H9 (cell line): ENCODE measurements around the gene ZNF664. TPM values are rescaled to one million over a fixed set of nuclear protein-coding genes. Genes with fewer than 3 reads are reported as not detected.

Experiments used
- DNase-seq: peaks from one replicate; pipeline ENCODE4 v3.0.0-alpha.2; 2017
- H2AFZ ChIP-seq: one replicate; pipeline ENCODE4 v1.6.1; 2013; ENCODE audit warnings: mild to moderate bottlenecking, low read length, control low read depth, moderate library complexity
- H2AK5ac ChIP-seq: 2 replicates; pipeline ENCODE4 v1.6.1; 2013; ENCODE audit warnings: low read length, control low read depth, mixed read lengths; ENCODE audit not compliant: insufficient read length
- H2BK120ac ChIP-seq: one replicate; pipeline ENCODE4 v1.6.1; 2013; ENCODE audit warnings: low read depth, mild to moderate bottlenecking, low read length, control low read depth, inconsistent platforms; ENCODE audit not compliant: poor library complexity, severe bottlenecking
- H2BK12ac ChIP-seq: 2 replicates; pipeline ENCODE4 v1.6.1; 2013; ENCODE audit warnings: low read length, control low read depth, mixed read lengths, low read depth; ENCODE audit not compliant: insufficient read length
- H2BK15ac ChIP-seq: 2 replicates; pipeline ENCODE4 v1.6.1; 2013; ENCODE audit warnings: low read depth, low read length, control low read depth
- H2BK20ac ChIP-seq: one replicate; pipeline ENCODE4 v1.6.1; 2013; ENCODE audit warnings: low read depth, mild to moderate bottlenecking, low read length, control low read depth, inconsistent platforms; ENCODE audit not compliant: poor library complexity, severe bottlenecking
- H2BK5ac ChIP-seq: 2 replicates; pipeline ENCODE4 v1.6.1; 2013; ENCODE audit warnings: low read length, control low read depth, mixed read lengths; ENCODE audit not compliant: insufficient read length
- H3K14ac ChIP-seq: 2 replicates; pipeline ENCODE4 v1.6.1; 2013; ENCODE audit warnings: low read length, control low read depth; ENCODE audit not compliant: insufficient read depth
- H3K18ac ChIP-seq: 2 replicates; pipeline ENCODE4 v1.6.1; 2013; ENCODE audit warnings: low read depth, mild to moderate bottlenecking, mixed read lengths, low read length, control low read depth; ENCODE audit not compliant: insufficient read length
- H3K23ac ChIP-seq: 2 replicates; pipeline ENCODE4 v1.6.1; 2013; ENCODE audit warnings: low read length, control low read depth, mixed read lengths, low read depth; ENCODE audit not compliant: insufficient read length
- H3K23me2 ChIP-seq: 2 replicates; pipeline ENCODE4 v1.6.1; 2013; ENCODE audit warnings: low read depth, mild to moderate bottlenecking, mixed read lengths, low read length, control low read depth; ENCODE audit not compliant: insufficient read length, poor library complexity, severe bottlenecking
- H3K27ac ChIP-seq: 2 replicates; pipeline ENCODE4 v1.5.1; 2013; ENCODE audit warnings: low read length, control low read depth, mixed read lengths, low read depth; ENCODE audit not compliant: insufficient read length
- H3K27me3 ChIP-seq: 2 replicates; pipeline ENCODE4 v1.6.1; 2013; ENCODE audit warnings: low read length, control low read depth, inconsistent platforms; ENCODE audit not compliant: insufficient read depth
- H3K4ac ChIP-seq: 2 replicates; pipeline ENCODE4 v1.6.1; 2013; ENCODE audit warnings: low read depth, mild to moderate bottlenecking, control low read depth, inconsistent platforms, low read length, moderate library complexity
- H3K4me1 ChIP-seq: 2 replicates; pipeline ENCODE4 v1.6.1; 2013; ENCODE audit warnings: low read length, control low read depth, inconsistent platforms; ENCODE audit not compliant: insufficient read depth
- H3K4me2 ChIP-seq: 2 replicates; pipeline ENCODE4 v1.6.1; 2013; ENCODE audit warnings: low read length, control low read depth, mixed read lengths; ENCODE audit not compliant: insufficient read length, insufficient read depth
- H3K56ac ChIP-seq: 2 replicates; pipeline ENCODE4 v1.6.1; 2013; ENCODE audit warnings: low read depth, mild to moderate bottlenecking, mixed read lengths, low read length, control low read depth; ENCODE audit not compliant: insufficient read length
- H3K79me1 ChIP-seq: 2 replicates; pipeline ENCODE4 v1.6.1; 2013; ENCODE audit warnings: low read depth, mild to moderate bottlenecking, moderate library complexity, low read length, control low read depth, inconsistent platforms; ENCODE audit not compliant: insufficient read depth, poor library complexity, severe bottlenecking
- H3K79me2 ChIP-seq: 2 replicates; pipeline ENCODE4 v1.6.1; 2013; ENCODE audit warnings: low read length, control low read depth, inconsistent platforms; ENCODE audit not compliant: insufficient read depth
- H3K9ac ChIP-seq: 2 replicates; pipeline ENCODE4 v1.6.1; 2013; ENCODE audit warnings: low read length, control low read depth, mixed read lengths; ENCODE audit not compliant: insufficient read length; ENCODE audit errors: extremely low read depth
- H3K9me3 ChIP-seq: one replicate; pipeline ENCODE4 v1.6.1; 2013; ENCODE audit warnings: low read depth, low read length, inconsistent platforms; ENCODE audit not compliant: control insufficient read depth
- H3T11ph ChIP-seq: one replicate; pipeline ENCODE4 v1.6.1; 2013; ENCODE audit warnings: mild to moderate bottlenecking, low read length, control low read depth, inconsistent platforms
- H4K20me1 ChIP-seq: one replicate; pipeline ENCODE4 v1.6.1; 2013; ENCODE audit not compliant: control insufficient read depth, insufficient read length, insufficient read depth
- H4K5ac ChIP-seq: 2 replicates; pipeline ENCODE4 v1.6.1; 2013; ENCODE audit warnings: low read depth, mild to moderate bottlenecking, mixed read lengths, low read length, control low read depth; ENCODE audit not compliant: insufficient read length
- H4K8ac ChIP-seq: replicated peaks from 2 replicates; pipeline ENCODE4 v1.6.1; 2013; ENCODE audit warnings: low read length, control low read depth, mixed read lengths, low read depth; ENCODE audit not compliant: insufficient read length
- H4K91ac ChIP-seq: 2 replicates; pipeline ENCODE4 v1.6.1; 2013; ENCODE audit warnings: low read depth, mild to moderate bottlenecking, moderate library complexity, mixed read lengths, low read length, control low read depth; ENCODE audit not compliant: insufficient read length
- H3K27ac Mint-ChIP-seq, 3 experiments: 2 replicates in 2 of 3; 3 replicates in 1 of 3; pipeline ENCODE4 v1.8.0; 2020 to 2021; ENCODE audit warnings: mixed read lengths in 3 of 3, mild to moderate bottlenecking in 1 of 3, moderate library complexity in 1 of 3
- H3K27me3 Mint-ChIP-seq: 2 replicates; pipeline ENCODE4 v1.8.0; 2021; ENCODE audit warnings: low read depth, mild to moderate bottlenecking, moderate library complexity, mixed read lengths
- H3K36me3 Mint-ChIP-seq, 3 experiments: 2 replicates in 2 of 3; 3 replicates in 1 of 3; pipeline ENCODE4 v1.8.0; 2020 to 2021; ENCODE audit warnings: low read depth in 3 of 3, mixed read lengths in 3 of 3; ENCODE audit not compliant: insufficient read depth in 1 of 3
- H3K4me1 Mint-ChIP-seq, 2 experiments: 2 replicates each; pipeline ENCODE4 v1.8.0; 2020; ENCODE audit warnings: mixed read lengths in 2 of 2
- H3K4me3 Mint-ChIP-seq, 2 experiments: 2 replicates in 1 of 2; 3 replicates in 1 of 2; pipeline ENCODE4 v1.8.0; 2020 to 2021; ENCODE audit warnings: mild to moderate bottlenecking in 2 of 2, mixed read lengths in 2 of 2, moderate library complexity in 1 of 2
- H3K9me3 Mint-ChIP-seq, 2 experiments: 2 replicates in 1 of 2; 3 replicates in 1 of 2; pipeline ENCODE4 v1.8.0; 2020; ENCODE audit warnings: mild to moderate bottlenecking in 2 of 2, mixed read lengths in 2 of 2, moderate library complexity in 1 of 2
- WGBS: extraction: QIAGEN DNeasy Blood & Tissue Kit; methylation state at CpG from one replicate; pipeline ENCODE4 v1.1.7; 2013; ENCODE audit warnings: missing lambda C conversion rate, low lambda C conversion rate, mixed read lengths; ENCODE audit not compliant: insufficient read length; ENCODE audit errors: extremely low coverage; 5-methylcytosine and 5-hydroxymethylcytosine counted together
- total RNA-seq: library from RNA; stranded (reverse); gene quantifications from 2 replicates; pipeline ENCODE4 v1.2.1, GENCODE V29; 2021
- TF ChIP-seq, protein P1 (sequence below): fragments of 200-600 bp; sonication (generic); conservative IDR thresholded peaks from 3 replicates; pipeline ENCODE4 v1.8.0; 2021; ENCODE audit warnings: antibody characterized with exemption, mild to moderate bottlenecking

Gene ZNF664
- total RNA-seq, 1 experiment from 2014 or later, result 29.5 TPM

DNA sequence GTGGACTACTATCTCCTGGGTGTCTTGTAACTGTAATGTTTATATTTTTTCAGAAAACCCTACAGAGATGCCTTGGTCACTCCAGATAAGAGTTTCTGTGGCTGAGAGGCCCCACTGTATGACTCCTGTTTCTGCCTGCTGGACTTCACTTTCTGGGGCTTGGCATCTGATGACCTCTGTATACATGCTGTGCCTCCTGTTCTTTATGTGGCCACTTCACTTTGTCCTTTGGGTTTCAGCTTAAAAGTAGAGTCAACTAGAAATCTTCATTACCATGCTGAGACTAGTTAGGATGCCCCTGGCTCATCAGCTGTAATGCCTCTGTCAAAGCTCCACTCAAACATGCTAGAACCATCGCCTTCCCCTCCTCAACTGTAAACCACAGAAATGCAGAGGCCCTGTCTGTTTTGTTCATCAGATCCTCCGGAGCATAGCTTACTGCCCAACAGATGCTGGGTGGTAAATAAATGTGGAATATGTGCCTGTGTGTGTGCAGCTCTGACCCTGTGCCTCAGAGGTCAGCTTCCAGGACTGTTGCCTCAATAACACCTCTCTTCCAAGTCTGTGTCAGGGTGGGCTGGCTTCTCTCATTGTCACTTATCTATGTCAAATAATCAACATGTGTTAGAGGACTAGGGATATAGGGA, 25.5 kb downstream of the ZNF664 start:
- H4K8ac ChIP-seq, result no peak overlapping the region
- H2BK5ac ChIP-seq, result no peak overlapping the region
- H3K27me3 ChIP-seq, result no peaks in the 10 kb centered on the region
- no peak overlapping the region for H2BK15ac ChIP-seq
- H3K9ac ChIP-seq, result no peak overlapping the region
- no peak for DNase-seq
- no peak overlapping the region for H2AFZ ChIP-seq
- H4K5ac ChIP-seq, result no peak overlapping the region
- peaks cover 2 to 4% (median 3%) of the 10 kb centered on the region in 3 experiments; a peak in 3 of 7 replicates for H3K36me3 Mint-ChIP-seq
- no peaks in the 10 kb centered on the region for H4K20me1 ChIP-seq
- peaks cover 16 to 25% of the 10 kb centered on the region in 2 experiments for H3K4me1 Mint-ChIP-seq
- H3K4me3 Mint-ChIP-seq, result no peak overlapping the region
- H3K4me1 ChIP-seq, result no peaks in the 10 kb centered on the region
- TF ChIP-seq, protein P1, sequence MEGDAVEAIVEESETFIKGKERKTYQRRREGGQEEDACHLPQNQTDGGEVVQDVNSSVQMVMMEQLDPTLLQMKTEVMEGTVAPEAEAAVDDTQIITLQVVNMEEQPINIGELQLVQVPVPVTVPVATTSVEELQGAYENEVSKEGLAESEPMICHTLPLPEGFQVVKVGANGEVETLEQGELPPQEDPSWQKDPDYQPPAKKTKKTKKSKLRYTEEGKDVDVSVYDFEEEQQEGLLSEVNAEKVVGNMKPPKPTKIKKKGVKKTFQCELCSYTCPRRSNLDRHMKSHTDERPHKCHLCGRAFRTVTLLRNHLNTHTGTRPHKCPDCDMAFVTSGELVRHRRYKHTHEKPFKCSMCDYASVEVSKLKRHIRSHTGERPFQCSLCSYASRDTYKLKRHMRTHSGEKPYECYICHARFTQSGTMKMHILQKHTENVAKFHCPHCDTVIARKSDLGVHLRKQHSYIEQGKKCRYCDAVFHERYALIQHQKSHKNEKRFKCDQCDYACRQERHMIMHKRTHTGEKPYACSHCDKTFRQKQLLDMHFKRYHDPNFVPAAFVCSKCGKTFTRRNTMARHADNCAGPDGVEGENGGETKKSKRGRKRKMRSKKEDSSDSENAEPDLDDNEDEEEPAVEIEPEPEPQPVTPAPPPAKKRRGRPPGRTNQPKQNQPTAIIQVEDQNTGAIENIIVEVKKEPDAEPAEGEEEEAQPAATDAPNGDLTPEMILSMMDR, result no peak
- H2BK12ac ChIP-seq, result no peak overlapping the region
- no peak overlapping the region for H3K56ac ChIP-seq
- no peak overlapping the region for H3K18ac ChIP-seq
- no peak overlapping the region for H4K91ac ChIP-seq
- H3K23ac ChIP-seq, result no peak overlapping the region
- no peak overlapping the region for H3K27ac ChIP-seq
- no peaks in the 10 kb centered on the region for H3K9me3 ChIP-seq
- H3K14ac ChIP-seq, result no peak overlapping the region
- no CpG with 5 or more reads among the region's 2 CpGs for WGBS
- no peak overlapping the region for H3K4me2 ChIP-seq
- H3K9me3 Mint-ChIP-seq, result no peaks in the 10 kb centered on the region
- H3K27me3 Mint-ChIP-seq, result no peaks in the 10 kb centered on the region; the same call in 1 of the 2 replicates
- no peak overlapping the region for H2BK120ac ChIP-seq
- H3T11ph ChIP-seq, result no peak overlapping the region
- H2BK20ac ChIP-seq, result no peak overlapping the region
- no peaks in the 10 kb centered on the region for H3K79me2 ChIP-seq
- H3K4ac ChIP-seq, result no peak overlapping the region
- H3K23me2 ChIP-seq, result no peaks in the 10 kb centered on the region
- H3K79me1 ChIP-seq, result no peaks in the 10 kb centered on the region
- no peak overlapping the region for H2AK5ac ChIP-seq
- H3K27ac Mint-ChIP-seq, result no peak overlapping the region; a peak in 1 of 7 replicates
